GM12875 (cell line): ENCODE data around the gene PTGIR.
A peak's percentile ranks its signal among the peaks of the same experiment; 100 is the strongest.

ENCODE experiments used
- H3K4me3 ChIP-seq: one replicate; pipeline ENCODE4 v1.5.1; 2011; ENCODE audit warnings: low read depth, low read length, control low read depth
- TF ChIP-seq, protein P1 (sequence below): IDR thresholded peaks from 2 replicates; pipeline ENCODE4 v1.5.1; 2011; ENCODE audit warnings: low read depth, mild to moderate bottlenecking, control low read depth, inconsistent platforms, low read length, moderate library complexity, borderline replicate concordance; ENCODE audit not compliant: insufficient read depth

Gene PTGIR

GRCh38 chr19:46648961-46649960 lies 24.4 kb upstream of the PTGIR start:
- no peak overlapping the region for H3K4me3 ChIP-seq
- TF ChIP-seq, protein P1, sequence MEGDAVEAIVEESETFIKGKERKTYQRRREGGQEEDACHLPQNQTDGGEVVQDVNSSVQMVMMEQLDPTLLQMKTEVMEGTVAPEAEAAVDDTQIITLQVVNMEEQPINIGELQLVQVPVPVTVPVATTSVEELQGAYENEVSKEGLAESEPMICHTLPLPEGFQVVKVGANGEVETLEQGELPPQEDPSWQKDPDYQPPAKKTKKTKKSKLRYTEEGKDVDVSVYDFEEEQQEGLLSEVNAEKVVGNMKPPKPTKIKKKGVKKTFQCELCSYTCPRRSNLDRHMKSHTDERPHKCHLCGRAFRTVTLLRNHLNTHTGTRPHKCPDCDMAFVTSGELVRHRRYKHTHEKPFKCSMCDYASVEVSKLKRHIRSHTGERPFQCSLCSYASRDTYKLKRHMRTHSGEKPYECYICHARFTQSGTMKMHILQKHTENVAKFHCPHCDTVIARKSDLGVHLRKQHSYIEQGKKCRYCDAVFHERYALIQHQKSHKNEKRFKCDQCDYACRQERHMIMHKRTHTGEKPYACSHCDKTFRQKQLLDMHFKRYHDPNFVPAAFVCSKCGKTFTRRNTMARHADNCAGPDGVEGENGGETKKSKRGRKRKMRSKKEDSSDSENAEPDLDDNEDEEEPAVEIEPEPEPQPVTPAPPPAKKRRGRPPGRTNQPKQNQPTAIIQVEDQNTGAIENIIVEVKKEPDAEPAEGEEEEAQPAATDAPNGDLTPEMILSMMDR, result no peak

GRCh38 chr19:46648060-46648960 lies 23.4 kb upstream of the PTGIR start:
- TF ChIP-seq, protein P1, result no peak

DNA sequence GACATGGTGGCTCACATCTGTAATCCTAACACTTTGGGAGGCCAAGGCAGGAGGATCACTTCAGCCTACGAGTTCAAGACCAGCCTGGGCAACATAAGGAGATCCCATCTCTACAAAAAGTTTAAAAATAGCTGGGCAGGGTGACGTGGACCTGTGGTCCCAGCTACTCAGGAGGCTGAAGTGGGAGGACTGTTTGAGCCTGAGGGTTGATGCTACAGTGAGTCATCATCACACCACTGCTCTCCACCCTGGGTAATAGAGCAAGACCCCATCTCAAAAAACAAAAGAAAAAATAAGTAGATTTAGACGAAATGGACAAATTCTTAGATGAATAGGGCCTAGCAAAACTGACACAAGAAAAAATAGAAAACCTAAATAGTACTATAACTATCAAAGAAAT lies 21.5 kb upstream of the PTGIR start:
- TF ChIP-seq, protein P1, result no peak
- H3K4me3 ChIP-seq, result no peak overlapping the region

More at GRCh38 chr19:46648060-46648960, 23.4 kb upstream of the PTGIR start:
- no peak overlapping the region for H3K4me3 ChIP-seq

DNA sequence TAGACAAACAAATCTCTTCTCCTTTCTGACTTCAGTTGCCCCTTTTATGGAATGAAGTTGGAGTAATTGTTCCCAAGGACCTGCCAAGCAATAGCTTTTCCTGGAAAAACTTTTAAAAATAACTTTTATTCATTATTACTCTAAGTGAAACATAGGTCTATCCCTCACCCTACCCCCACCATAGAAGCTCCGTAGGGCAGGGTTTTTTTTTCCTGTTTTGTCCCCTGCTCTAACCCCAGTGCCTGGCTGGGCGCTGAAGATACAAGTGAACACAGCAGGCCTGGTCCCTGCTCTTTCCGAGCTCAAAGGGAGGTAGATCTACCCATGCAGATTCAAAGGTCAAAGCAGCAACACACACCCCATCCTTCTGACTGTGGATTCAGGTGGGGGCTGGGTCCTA lies 19.8 kb upstream of the PTGIR start:
- TF ChIP-seq, protein P1, result no peak
- H3K4me3 ChIP-seq, result no peak overlapping the region

- H3K4me3 ChIP-seq, result no peak overlapping the region
- TF ChIP-seq, protein P1, result no peak
Measured at GRCh38 chr19:46640656-46641055, 15.8 kb upstream of the PTGIR start.

DNA sequence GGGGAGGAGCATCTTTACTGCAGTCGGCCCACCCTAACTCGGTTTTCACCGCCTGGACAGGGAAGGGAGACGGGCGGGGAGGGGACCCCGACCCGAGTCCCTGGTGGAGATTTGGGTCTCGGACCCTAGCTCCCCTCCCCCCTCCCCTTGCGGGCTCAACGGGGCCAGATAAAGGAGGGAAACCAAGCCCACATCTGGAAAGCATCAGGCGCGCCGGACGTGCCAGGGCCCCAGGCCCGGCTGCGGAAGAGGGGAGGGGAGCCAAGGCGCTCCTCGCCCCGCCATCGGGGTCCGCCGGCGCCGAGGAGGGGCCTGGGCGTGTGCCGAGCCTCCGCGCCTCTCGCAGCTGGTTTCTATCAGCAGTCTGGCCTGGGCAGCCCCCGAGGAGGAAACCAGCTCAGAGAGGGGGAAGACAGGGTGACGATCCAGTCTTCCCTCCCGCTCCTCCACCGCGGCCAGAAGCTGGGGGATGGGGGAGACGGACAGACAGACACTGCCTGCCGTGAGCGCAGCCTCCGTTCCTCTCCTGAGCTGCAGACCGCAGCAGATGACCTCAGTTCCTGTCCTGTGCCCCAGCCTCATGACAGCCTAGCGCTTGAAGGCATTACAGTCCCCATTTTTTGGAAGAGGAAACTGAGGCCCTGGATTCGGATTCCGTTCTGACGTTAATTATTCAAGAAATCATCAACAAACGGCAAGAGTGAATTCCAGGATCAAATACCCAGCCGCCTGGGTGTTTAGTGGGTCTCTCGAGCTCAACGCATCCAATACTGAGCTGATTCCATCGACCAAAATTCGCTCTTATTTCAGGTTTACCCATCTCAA lies 14.7 kb upstream of the PTGIR start:
- TF ChIP-seq, protein P1, result no peak
- peak overlapping the region; percentile 49 for H3K4me3 ChIP-seq
